Measurements from ENCODE around the gene NEAT1.
"Not testable (repeated sequence)": the region's sequence is repeated elsewhere in the genome, so short reads cannot be mapped to it uniquely, and the experiment has no call there.

NEAT1 gene

GRCh38 chr11:65401073-65401802, 21.4 kb upstream of the NEAT1 start:
- in situ Hi-C loops (cut with HindIII; ENCODE audit: low pct_ligation_motif_present, low pct_unique_long_range_greater_than_20kb, low sequenced_read_pairs), result no loop called here
- no peak for DNase-seq

- in situ Hi-C loops (cut with HindIII; ENCODE audit: low pct_ligation_motif_present, low pct_unique_long_range_greater_than_20kb, low sequenced_read_pairs), result no loop called here
- no peak for DNase-seq
These were observed 20.8 kb upstream of the NEAT1 start for GRCh38 chr11:65401803-65402248.

GRCh38 chr11:65402790-65403189, 19.8 kb upstream of the NEAT1 start:
- in situ Hi-C loops (cut with HindIII; ENCODE audit: low pct_ligation_motif_present, low pct_unique_long_range_greater_than_20kb, low sequenced_read_pairs), result no loop called here
- DNase-seq, result no peak

GRCh38 chr11:65403607-65404121, 18.9 kb upstream of the NEAT1 start:
- DNase-seq, result no peak
- in situ Hi-C loops (cut with HindIII; ENCODE audit: low pct_ligation_motif_present, low pct_unique_long_range_greater_than_20kb, low sequenced_read_pairs), result no loop called here

GRCh38 chr11:65404210-65404609, 18.4 kb upstream of the NEAT1 start:
- in situ Hi-C loops (cut with HindIII; ENCODE audit: low pct_ligation_motif_present, low pct_unique_long_range_greater_than_20kb, low sequenced_read_pairs), result no loop called here
- no peak for DNase-seq

- DNase-seq, result no peak
- in situ Hi-C loops (cut with HindIII; ENCODE audit: low pct_ligation_motif_present, low pct_unique_long_range_greater_than_20kb, low sequenced_read_pairs), result no loop called here
These were observed 17.8 kb upstream of the NEAT1 start for GRCh38 chr11:65404638-65405339.

GRCh38 chr11:65410936-65411680, 11.5 kb upstream of the NEAT1 start:
- no peak for DNase-seq
- in situ Hi-C loops (cut with HindIII; ENCODE audit: low pct_ligation_motif_present, low pct_unique_long_range_greater_than_20kb, low sequenced_read_pairs), result no loop called here

- DNase-seq, result no peak
- in situ Hi-C loops (cut with HindIII; ENCODE audit: low pct_ligation_motif_present, low pct_unique_long_range_greater_than_20kb, low sequenced_read_pairs), result no loop called here
These were observed 10.9 kb upstream of the NEAT1 start for GRCh38 chr11:65411681-65412070.

- no peak for DNase-seq
- in situ Hi-C loops (cut with HindIII; ENCODE audit: low pct_ligation_motif_present, low pct_unique_long_range_greater_than_20kb, low sequenced_read_pairs), result no loop called here
These were observed 10.1 kb upstream of the NEAT1 start for GRCh38 chr11:65412271-65413076.

- in situ Hi-C loops (cut with HindIII; ENCODE audit: low pct_ligation_motif_present, low pct_unique_long_range_greater_than_20kb, low sequenced_read_pairs); DNase-seq: not testable (repeated sequence)
These were observed 9.4 kb upstream of the NEAT1 start for GRCh38 chr11:65413077-65413664.

GRCh38 chr11:65414776-65415498, 7.7 kb upstream of the NEAT1 start:
- DNase-seq, result no peak
- in situ Hi-C loops (cut with HindIII; ENCODE audit: low pct_ligation_motif_present, low pct_unique_long_range_greater_than_20kb, low sequenced_read_pairs), result no loop called here

GRCh38 chr11:65415499-65416340, 6.9 kb upstream of the NEAT1 start:
- in situ Hi-C loops (cut with HindIII; ENCODE audit: low pct_ligation_motif_present, low pct_unique_long_range_greater_than_20kb, low sequenced_read_pairs), result no loop called here

GRCh38 chr11:65416341-65416824, 6.2 kb upstream of the NEAT1 start:
- in situ Hi-C loops (cut with HindIII; ENCODE audit: low pct_ligation_motif_present, low pct_unique_long_range_greater_than_20kb, low sequenced_read_pairs), result no loop called here
- peak; percentile 77 for DNase-seq

More at GRCh38 chr11:65415499-65416340, 6.9 kb upstream of the NEAT1 start:
- no peak for DNase-seq

- in situ Hi-C loops (cut with HindIII; ENCODE audit: low pct_ligation_motif_present, low pct_unique_long_range_greater_than_20kb, low sequenced_read_pairs), result no loop called here
- peak; percentile 16 for DNase-seq
These were observed 5.5 kb upstream of the NEAT1 start for GRCh38 chr11:65416841-65417701.

GRCh38 chr11:65417702-65418430, 4.7 kb upstream of the NEAT1 start:
- in situ Hi-C loops (cut with HindIII; ENCODE audit: low pct_ligation_motif_present, low pct_unique_long_range_greater_than_20kb, low sequenced_read_pairs), result no loop called here
- no peak for DNase-seq
